Measurements from ENCODE around the gene MUL1.
A peak's percentile ranks its signal among the peaks of the same experiment; 100 is the strongest.
"Not testable (repeated sequence)": the region's sequence is repeated elsewhere in the genome, so short reads cannot be mapped to it uniquely, and the experiment has no call there.

MUL1 gene

DNA sequence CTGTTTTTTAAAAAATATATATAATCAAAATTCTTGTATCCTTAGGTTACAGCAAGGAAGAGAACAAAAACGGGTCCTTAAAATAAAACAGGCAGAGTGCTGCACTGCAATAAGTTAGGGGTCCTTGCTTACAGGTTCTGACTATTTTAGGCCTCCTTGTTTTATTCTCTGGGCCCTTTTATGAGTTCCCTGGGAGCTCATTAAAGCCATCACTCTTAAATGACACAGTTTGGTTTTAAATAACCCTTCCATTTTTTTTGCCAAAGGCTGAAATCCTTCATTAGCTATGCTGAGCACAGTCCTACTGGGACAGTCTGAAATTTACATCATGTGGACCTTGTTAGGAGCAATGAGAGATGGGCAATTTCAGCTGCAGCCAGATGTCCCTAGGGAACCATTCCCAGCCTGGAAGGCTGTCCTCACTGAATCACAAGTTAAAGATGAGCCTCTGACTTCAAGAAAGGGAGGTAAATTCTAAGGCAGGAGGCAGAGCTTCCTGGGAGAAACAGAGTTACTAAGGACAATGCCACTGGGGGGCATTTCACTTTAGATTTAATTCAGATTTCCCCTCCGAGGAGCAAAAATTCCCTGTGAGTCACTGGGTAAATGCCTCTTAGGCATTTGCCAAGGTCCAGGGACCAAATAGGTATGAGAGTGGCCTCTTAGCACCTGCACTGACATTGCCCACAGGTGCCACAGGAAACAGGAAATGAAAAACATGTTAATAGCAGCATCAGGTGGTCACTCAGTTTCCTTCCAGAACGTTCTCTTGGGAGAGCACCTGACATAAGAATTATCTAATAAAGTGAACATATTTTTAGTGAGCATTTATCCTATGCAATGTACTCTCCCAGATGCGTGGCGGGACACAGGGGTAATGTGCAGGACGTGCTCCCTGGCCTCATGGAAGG, 3.8 kb upstream of the MUL1 start:
- no peak for DNase-seq (ENCODE audit: low read depth)

DNA sequence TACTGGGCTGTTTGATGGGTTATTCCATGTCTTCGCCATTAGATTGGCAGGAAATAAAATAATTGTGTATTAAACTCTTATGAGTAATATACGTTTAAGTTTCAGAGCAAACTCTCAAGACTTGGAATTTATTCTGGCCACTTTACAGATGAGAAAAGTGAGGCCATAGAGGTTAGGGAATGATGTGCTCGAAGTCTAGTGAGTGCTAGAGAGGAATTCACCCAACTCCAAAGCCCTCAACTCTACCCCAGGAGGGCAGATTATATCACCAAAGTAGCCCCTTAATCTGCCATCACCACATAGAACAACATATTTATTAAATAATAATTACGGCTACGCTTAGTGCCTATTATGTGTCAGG, 440 bp upstream of the MUL1 start:
- DNase-seq (ENCODE audit: low read depth), result no peak

DNA sequence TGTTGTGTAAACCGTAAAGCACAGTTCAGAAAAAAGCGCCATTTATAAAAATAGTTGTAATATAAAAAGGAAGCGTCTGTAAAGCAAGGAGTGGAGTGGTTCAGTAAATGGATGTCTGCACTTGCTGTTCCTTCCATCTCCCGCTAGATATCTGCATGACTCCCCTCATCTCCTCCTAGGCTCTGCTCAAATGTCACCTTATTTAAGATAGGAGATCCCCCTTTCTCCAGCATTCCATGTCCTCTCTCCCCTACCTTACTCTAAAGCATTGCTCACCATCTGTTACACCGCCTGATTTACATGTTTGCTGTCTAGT, 745 bp downstream of the MUL1 start:
- no peak for DNase-seq (ENCODE audit: low read depth)

DNA sequence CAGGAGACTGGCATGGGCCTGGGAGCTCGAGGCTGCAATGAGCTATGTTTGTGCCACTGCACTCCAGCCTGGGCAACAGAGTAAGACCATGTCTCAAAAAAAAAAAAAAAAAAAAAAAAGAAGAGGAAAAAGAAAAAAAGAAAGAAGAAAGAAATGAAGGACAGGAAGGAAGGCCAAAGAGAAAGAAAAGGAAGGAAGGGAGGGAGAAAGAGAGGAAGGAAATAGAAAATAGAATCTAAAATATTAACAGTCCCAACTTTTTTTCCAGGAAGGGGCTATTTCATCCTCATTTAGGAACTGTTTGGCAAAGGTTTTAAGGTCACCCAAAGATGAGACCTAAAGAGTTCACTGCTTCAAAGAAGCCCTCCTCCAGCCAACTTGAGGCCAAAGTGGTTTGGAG, 2.5 kb downstream of the MUL1 start:
- DNase-seq (ENCODE audit: low read depth), result no peak

DNA sequence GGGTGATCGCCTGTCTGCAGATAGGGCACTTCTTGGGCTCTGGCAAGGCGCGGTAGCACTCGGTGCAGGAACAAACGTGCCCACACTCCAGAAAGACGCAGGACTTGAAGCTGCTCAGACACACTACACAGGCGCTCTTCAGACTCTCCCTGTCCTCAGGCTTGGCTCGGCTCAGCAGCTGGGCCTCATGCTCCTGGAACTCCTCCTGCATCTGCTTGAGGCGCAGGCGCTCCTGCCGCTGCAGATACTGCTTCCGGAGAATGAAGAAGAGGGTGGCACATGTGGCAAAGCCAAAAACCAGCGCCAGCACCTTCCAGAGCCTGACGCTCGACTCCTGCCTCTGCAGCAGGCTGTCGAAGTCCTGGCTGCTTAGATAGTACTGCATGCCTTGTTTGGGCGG, 7.2 kb downstream of the MUL1 start:
- no peak for DNase-seq (ENCODE audit: low read depth)

DNA sequence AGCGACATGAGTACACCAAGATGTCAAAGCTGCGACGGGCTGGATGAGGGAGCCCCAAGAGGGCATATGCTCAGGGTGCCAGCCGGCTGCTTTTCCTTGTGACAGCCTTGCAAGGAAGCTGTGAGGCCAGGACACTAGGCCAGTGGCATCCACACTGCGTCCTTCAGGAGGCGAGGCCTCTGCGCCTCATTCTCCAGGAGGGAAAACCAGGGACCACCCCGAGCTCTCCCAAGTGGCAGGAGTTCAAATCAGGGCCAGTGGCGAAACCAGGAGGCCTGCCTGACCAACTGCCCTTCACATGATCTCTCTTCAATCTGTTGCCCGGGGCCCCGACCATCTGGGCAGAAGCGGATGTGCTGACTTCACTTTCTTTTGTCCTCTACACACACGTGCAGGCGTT, 8.2 kb downstream of the MUL1 start:
- DNase-seq (ENCODE audit: low read depth), result no peak

DNA sequence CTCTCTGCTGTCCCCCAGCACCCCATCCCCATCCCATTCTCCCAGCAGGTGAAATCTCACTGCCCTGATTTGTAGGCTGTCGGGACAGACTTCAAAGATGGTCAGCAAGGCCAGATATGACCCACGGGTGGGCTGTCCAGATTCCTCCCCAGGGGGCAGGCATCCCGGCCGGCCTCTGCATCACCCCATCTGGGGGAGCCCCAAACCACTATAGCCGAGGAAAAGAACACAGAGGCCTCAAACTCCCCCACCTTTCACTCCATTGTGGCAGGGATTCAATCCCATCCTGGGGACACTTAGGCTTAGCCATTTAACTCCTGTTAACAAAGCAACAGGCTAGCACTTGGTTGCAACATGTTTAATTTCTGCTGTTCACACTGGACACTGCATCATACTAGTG, 8.8 kb downstream of the MUL1 start:
- DNase-seq (ENCODE audit: low read depth), result no peak

DNA sequence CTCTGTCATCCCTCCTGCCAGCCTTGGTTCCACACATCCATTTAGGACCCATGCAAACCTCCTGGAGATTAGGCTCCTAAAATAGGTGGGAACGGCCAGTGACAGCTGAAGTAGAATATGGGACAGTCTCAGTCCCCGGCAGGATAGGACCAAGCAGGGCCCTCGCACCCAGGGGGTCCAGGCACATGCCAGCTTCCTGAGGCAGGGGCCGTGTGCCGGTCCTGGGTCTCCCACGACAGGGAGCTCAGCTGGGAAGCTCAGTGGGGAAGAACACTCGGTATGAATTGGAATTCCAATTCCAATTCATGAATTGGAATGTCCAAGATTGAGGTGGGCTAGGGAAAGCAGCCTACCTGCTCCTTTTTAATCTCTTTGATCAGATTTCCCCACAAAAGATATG, 9.8 kb downstream of the MUL1 start:
- no peak for DNase-seq (ENCODE audit: low read depth)

DNA sequence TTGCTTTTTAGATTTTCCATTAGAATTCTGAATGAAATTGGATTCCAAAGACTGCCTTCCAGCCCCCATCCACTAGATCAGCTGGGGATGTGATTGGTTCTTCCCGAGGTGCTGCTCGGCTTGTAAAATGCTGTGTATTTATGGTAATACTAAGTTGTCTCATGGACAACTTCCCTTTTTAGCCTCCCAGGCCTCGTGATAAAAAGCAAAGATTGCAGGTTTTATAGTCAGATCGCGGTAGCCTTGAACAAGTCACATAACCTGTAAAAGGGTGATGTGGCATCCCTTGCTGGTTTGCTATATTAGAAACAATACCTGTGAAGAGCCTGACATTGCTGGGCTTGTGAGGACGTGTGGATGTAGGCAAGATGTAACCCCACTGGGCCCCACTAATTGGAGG, 10.4 kb downstream of the MUL1 start:
- DNase-seq (ENCODE audit: low read depth), result no peak

DNA sequence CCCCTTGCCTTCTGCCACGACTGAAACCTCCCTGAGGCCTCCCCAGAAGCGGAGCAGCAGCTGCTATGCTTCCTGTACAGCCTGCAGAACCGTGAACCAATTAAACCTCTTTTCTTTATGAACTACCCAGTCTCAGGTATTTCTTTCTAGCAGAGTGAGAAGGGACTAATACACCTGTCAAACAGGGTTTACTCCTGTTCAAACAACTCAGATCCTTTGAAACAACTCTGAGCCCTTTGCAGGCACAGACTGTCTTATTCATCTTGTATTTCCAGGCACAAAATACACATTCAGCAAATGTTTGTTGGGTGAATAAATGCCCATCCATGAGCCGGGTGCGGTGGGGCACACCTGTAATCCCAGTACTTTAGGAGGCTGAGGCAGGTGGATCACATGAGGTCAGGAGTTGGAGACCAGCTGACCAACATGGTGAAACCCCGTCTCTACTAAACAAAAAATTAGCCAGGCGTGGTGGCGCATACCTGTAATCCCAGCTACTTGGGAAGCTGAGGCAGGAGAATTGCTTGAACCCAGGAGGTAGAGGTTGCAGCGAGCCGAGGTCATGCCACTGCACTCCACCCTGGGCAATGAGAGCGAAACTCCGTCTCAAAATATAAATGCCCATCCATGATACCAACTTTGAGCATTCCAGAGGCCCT, 11.1 kb downstream of the MUL1 start:
- DNase-seq (ENCODE audit: low read depth), result not testable (repeated sequence)

DNA sequence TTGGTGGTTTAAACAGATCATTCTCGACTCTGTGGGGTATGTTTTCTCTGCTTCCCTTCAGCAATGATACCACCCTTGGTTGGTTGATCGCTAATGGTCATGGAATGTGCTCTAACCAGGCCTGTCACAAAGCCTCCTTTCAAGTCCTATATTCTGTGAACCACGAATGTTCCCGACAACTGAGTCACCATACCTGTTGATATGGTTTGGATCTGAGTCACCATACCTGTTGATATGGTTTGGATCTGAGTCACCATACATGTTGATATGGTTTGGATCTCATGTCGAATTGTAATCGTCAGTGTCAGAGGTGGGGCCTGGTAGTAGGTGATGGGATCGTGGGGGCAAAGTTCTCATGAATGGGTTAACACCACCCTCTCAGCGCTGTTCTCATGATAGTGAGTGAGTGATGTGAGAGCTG, 11.7 kb downstream of the MUL1 start:
- DNase-seq (ENCODE audit: low read depth), result no peak

DNA sequence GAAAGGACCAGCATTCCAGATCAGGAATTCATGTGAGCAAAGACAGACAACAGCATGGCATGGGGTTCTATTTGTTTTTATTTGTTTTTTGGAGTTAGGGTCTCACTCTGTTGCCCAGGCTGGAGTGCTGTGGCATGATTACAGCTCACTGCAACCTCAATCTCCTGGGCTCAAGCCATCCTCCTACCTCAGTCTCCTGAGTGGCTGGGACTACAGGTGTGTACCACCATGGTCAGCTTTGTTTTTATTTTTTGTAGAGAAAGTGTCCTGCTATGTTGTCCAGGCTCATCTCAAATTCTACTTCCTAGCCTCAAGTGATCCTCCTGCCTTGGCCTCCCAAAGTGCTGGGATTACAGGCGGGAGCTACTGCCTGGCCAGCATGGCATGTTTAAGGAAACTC, 12.3 kb downstream of the MUL1 start:
- DNase-seq (ENCODE audit: low read depth), result no peak

DNA sequence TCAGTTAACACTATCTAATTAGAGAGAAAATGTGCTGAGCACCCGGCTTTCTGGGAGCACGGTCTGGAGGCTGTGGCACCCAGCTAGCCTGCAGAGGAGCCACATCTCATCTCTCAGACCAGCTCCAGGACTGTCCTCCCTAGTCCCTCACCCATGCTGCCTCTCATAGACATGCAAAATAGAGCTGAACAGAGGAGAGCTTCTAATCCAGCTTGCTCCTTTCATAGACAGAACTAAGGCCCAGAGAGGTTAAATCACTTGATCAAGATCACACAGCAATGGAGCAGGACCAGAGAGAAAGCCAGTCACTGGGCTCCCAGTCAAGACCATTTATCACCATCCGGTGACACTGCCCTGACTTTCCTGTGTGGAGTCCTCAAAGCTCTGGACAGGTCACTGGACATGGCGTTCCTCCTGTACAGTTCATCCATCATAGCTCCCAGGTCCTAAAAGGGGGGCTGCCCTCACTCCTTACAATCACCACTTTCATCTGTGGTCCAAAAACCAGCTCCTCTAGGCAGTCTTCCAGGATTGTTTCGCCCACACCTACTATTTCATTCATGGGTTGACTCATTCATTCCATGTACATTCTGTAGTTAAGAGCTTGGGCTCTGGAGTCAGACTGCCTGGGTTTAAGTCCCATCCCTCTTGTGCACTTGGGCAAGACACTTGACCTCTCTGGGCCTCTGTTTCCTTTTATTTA, 13.2 kb downstream of the MUL1 start:
- DNase-seq (ENCODE audit: low read depth), result no peak

DNA sequence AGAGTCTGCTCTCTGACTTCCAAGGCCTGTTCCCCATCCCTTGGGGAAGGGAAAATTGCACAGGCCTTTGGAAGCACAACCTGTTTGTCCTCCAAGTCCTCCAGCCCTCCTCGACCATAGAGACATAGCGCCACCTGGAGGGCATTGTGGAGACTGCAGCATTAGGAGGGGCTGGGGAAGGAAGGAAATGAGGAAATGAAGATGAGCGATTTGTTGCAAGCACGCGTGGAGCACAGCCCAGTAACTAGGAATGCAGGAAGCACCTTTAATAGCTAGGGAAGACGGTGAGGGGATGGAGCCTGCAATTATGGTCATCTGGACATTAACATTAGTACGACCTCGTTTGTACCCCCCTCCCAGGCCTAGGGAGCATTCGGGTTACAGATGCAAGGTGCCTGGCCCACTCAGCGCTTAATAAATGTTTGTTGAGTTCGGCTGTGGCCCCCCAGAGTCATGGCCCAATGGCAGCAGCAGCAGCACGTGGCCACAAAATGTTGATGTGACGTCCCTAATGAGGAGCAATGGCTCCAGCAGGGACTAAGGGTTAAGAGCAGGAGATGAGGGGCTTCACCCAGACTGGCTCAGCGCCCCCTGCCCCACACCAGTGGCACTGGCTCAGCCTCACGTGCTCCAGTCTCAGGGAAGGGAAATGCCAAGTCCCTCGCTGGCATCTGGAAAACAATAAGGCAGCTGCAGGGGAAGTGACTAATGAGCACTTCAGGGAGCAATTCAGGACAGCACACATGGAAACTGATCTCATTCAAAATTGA, 13.9 kb downstream of the MUL1 start:
- DNase-seq (ENCODE audit: low read depth), result peak; percentile 71

DNA sequence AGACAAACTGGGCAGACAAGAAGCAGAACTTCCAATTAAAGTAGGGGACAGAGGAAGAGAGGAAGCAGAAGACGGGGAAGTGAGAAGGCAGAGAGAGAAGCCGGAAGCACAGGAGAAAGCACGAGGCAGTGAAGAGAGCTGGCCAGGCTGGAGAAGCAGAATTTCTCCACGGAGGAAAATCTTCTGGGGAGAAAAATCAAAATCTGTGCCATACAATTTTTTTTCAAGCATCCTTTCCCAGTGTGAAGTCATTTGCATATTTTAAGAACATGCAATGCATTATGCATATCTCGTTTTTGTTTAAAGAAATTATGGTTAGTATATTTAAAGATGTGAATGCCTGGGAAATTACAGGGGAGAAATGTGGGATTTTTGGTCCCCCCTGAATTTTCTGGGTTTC, 14.6 kb downstream of the MUL1 start:
- DNase-seq (ENCODE audit: low read depth), result no peak

DNA sequence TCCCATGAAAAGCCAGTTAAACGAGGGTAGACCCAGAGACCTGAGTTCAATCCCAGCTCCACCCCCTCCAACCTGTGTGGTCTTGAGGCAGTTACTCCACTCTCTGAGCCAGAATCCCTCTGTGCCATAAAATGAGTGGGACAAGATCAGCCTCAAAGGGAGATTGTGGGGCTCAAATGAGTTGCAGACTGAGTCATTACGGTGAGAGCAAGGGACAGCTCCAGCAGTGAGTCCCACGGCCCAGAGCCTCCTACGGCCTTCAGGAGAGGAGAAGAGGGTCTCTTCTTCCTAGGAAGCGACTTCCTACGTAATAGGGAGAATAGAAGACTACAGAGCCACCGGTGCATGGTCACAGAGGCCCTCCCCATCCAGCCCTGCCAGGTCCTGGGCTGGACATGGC, 15.2 kb downstream of the MUL1 start:
- DNase-seq (ENCODE audit: low read depth), result no peak

DNA sequence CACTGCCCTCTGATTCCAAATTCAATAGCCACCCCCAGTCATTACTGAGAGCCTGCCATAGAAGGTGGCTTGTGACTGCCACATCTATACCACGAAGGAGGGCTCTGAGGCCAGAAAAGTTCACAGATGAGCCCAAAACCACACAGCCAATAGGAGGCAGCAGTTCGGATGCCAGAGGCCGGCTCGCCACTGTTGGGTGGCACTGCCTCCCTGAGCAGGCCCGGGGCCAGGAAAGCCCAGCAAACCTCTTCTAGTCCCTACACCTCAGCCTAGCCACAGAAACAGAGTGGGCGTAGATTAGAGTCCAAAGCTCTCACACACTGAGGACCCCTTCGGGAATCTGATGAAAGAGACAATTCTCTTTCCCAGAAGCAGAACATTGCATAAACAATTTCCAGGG, 16.1 kb downstream of the MUL1 start:
- DNase-seq (ENCODE audit: low read depth), result no peak

DNA sequence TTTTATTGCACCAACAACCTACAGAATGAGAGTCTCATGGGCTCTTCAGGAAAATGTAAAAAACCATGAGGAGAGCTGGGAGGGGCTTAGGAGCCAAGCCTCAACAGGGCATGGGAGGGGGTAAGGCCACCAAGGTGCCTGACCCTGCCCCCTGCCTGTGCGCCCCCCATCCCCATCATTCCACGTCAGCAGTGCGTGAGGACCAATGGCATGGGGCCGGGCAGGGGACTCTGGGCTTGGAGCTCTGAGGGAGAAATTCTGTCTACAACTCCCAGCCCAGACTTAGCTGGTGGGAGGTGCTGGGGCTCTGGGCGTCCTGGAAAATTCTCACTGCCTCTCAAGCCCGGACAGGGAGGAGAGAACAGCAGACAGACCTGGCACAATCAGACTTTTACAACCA, 16.8 kb downstream of the MUL1 start:
- no peak for DNase-seq (ENCODE audit: low read depth)

DNA sequence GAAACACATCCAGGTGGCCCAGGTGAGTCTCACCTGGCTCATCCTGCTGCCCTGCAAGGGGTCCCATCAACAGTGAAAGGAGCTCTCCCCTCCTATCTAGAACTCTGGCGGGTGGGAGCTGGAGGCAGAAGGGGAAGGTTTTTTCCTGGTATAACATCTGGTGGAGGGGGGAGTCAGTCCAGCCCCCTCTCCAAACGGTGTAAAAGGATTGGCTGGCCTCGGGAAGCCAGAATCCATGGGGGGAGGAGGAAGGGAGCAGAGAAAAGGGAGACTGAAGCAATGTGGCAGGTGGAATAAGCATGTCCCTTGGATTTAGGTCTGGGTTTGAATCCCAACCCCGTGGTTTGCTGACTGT, 20.7 kb downstream of the MUL1 start:
- DNase-seq (ENCODE audit: low read depth), result no peak

DNA sequence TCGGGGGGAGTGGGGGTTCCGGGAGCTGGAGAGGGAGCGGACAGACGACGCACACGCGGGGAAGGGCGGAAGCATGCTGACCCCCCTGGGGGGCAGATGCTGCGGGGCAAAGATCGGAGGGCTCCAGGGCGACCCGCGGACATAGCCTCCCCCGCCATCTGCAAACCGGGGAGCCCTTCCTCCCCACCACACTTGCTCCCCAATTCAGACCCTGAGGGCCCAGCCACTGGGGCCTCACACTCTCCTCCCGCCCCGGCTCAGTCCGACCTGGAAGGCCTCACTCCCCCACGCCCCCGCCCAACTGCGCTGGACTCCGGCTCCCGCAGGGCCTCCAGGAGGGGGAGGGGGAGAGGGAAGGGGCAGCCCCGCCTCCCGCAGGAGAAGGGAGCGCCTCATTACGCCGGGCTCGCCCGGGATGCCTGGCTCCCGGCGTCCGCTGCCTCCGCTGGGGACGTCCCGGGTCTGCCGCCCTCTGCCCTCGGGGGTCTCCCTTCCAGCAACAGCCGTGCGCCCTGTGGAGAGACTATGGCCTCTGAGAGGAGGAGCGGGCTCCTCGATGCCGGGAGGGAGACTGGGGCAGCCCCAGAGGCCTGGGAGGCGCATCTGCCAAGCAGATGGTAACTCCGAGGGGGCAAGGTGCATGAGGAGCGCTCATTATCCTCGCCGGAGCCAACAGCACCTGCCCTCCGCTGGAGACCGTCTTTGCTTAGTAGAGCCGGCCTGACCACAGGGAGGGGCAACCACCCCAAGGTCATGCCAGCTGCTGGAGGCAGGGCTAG, 21.3 kb downstream of the MUL1 start:
- no peak for DNase-seq (ENCODE audit: low read depth)

DNA sequence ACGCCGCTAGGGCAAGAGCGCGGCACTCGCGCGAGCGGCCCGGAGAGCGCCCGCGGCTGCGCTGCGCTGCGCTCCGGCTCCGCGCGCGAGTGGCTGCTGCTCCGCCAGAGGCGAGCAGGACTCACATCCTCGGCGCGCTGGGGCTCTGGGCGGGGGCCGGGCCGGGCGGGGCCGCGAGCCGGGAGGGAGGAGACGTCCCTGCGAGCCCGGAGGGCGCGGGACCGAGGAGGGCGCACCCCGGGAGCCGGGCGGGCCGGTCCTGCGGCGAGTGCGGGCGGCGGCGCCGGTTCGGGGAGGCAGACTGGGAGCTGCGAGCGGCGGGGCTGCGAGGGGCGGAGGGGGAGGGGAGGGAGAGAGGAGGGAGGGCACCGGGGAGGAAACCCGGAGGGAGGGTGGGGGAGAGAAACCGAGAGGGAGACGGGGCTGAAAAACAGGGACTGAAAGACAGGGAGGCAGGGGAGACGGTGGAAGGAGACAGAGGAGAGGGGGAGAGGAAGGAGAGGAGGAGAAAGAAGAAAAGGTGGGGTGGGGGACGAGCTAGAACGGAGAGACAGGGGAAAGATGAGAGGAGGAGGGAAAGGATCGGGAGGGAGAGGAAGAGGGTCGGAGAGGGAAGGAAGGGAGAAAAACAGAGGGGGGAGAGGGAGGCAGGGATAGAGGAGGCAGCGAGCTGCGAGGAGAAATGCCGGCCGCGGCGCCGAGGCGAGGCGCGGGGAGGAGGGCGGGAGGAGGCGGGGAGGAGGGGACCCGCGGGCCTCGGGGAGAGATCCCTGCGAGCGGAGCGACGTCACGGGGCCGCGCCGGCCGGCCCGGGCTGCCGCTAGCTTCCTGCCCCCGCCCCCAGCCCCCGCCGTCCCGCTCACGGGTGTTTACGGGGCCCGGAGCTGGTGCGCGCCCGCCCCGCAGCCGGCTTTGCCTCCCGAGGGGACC, 22.2 kb downstream of the MUL1 start, which contains the start of gene CAMK2N1:
Gene CAMK2N1, minus strand, starts transcription at position 684 of the 930 bp plus-strand sequence. CDS start 831 bp downstream, outside the sequence.
- peak; percentile 47 for DNase-seq (ENCODE audit: low read depth)

Measured in T follicular helper cell (primary cell).